H1 (cell line): Measurements from ENCODE around the gene SP7. TPM values are rescaled to one million over a fixed set of nuclear protein-coding genes. Genes with fewer than 3 reads are reported as not detected.

ENCODE experiments used
- CTCF ChIA-PET: fragments of 300-600 bp; sonication (Branson Sonifier 250); formaldehyde crosslinking; loops from one replicate; lab custom pipeline; 2021; ENCODE audit not compliant: partially characterized antibody; lab: Charles Lee
- POLR2A ChIA-PET: fragments of 300-600 bp; sonication (Branson Sonifier 250); formaldehyde crosslinking; loops from one replicate; lab custom pipeline; 2021; ENCODE audit warnings: inconsistent platforms; ENCODE audit not compliant: partially characterized antibody; lab: Charles Lee
- DNase-seq, 2 experiments: peaks; one replicate each; pipeline versions ENCODE4 v3.0.0 to v3.0.0-alpha.2; 2010 to 2022; ENCODE audit warnings: low spot score in 2 of 2, low read depth in 1 of 2, mixed read lengths in 1 of 2
- FAIRE-seq: peaks from 2 replicates; lab custom pipeline; 2011; peaks lifted over from hg19 to GRCh38; lab: Jason Lieb, UNC
- H2AFZ ChIP-seq: 2 replicates; pipeline ENCODE4 v1.8.1; 2012; ENCODE audit warnings: low read length, inconsistent platforms
- H2AK5ac ChIP-seq: 2 replicates; pipeline ENCODE4 v1.6.1; 2013; ENCODE audit warnings: low read depth, low read length
- H2BK120ac ChIP-seq: replicated peaks from 2 replicates; pipeline ENCODE3; 2013; ENCODE audit warnings: low read depth, low read length, inconsistent platforms
- H2BK12ac ChIP-seq: 2 replicates; pipeline ENCODE4 v1.6.1; 2013; ENCODE audit warnings: low read depth, low read length
- H2BK15ac ChIP-seq: 2 replicates; pipeline ENCODE4 v1.6.1; 2013; ENCODE audit warnings: low read length
- H2BK20ac ChIP-seq: 2 replicates; pipeline ENCODE4 v1.6.1; 2013; ENCODE audit warnings: low read length
- H2BK5ac ChIP-seq: 2 replicates; pipeline ENCODE4 v1.6.1; 2013; ENCODE audit warnings: low read depth, low read length
- H3K14ac ChIP-seq: 2 replicates; pipeline ENCODE4 v1.6.1; 2013; ENCODE audit warnings: inconsistent platforms; ENCODE audit not compliant: insufficient read length
- H3K18ac ChIP-seq: 2 replicates; pipeline ENCODE4 v1.6.1; 2013; ENCODE audit warnings: low read length; ENCODE audit errors: extremely low read depth
- H3K23ac ChIP-seq: 2 replicates; pipeline ENCODE4 v1.6.1; 2013; ENCODE audit warnings: inconsistent platforms; ENCODE audit not compliant: insufficient read length
- H3K23me2 ChIP-seq: 2 replicates; pipeline ENCODE4 v1.6.1; 2013; ENCODE audit warnings: low read depth, low read length
- H3K27ac ChIP-seq: 2 replicates; pipeline ENCODE4 v1.6.1; 2011; ENCODE audit warnings: low read depth, low read length, inconsistent platforms
- H3K27me3 ChIP-seq, 4 experiments: replicated peaks in 1 of 4; 1 replicate in 1 of 4; 2 replicates in 3 of 4; pipeline versions ENCODE4 v1.6.1 to v1.8.1; 2011 to 2013; ENCODE audit warnings: low read length in 3 of 4, mild to moderate bottlenecking in 3 of 4, inconsistent platforms in 2 of 4, mixed read lengths in 2 of 4, moderate library complexity in 1 of 4; ENCODE audit not compliant: control insufficient read depth in 3 of 4, insufficient read depth in 3 of 4; ENCODE audit errors: extremely low read depth in 1 of 4
- H3K36me3 ChIP-seq, 4 experiments: 2 replicates each; pipeline versions ENCODE4 v1.6.1 to v1.8.1; 2011 to 2013; ENCODE audit warnings: mild to moderate bottlenecking in 4 of 4, low read length in 3 of 4, moderate library complexity in 2 of 4, control low read depth in 1 of 4, inconsistent platforms in 1 of 4; ENCODE audit not compliant: insufficient read depth in 4 of 4, control insufficient read depth in 2 of 4
- H3K4ac ChIP-seq: replicated peaks from 2 replicates; pipeline ENCODE3; 2013; ENCODE audit warnings: low read length, low read depth, mixed read lengths, inconsistent platforms; ENCODE audit not compliant: insufficient read length
- H3K4me1 ChIP-seq, 4 experiments: replicated peaks in 1 of 4; 1 replicate in 1 of 4; 2 replicates in 3 of 4; pipeline versions ENCODE4 v1.6.1 to v1.8.1; 2011 to 2013; ENCODE audit warnings: low read length in 3 of 4, inconsistent platforms in 2 of 4, mixed read lengths in 1 of 4; ENCODE audit not compliant: insufficient read depth in 4 of 4, control insufficient read depth in 3 of 4
- H3K4me2 ChIP-seq, 2 experiments: 2 replicates each; pipeline versions ENCODE4 v1.6.1 to v1.8.1; 2011 to 2013; ENCODE audit warnings: low read depth in 2 of 2, low read length in 2 of 2, control low read depth in 1 of 2, inconsistent platforms in 1 of 2, mild to moderate bottlenecking in 1 of 2; ENCODE audit not compliant: insufficient read depth in 1 of 2
- H3K4me3 ChIP-seq, 4 experiments: fragments of 200-600, 300-600 bp in 1 of 4; sonication (generic), shearing (Covaris generic), sonication (Bioruptor Twin) in 1 of 4; 2 replicates each; pipeline versions ENCODE4 v1.5.1 to v1.8.1; 2011 to 2016; ENCODE audit warnings: low read length in 4 of 4, low read depth in 3 of 4, control low read depth in 2 of 4, inconsistent platforms in 2 of 4, mild to moderate bottlenecking in 2 of 4, mixed read lengths in 1 of 4, moderate library complexity in 1 of 4; ENCODE audit not compliant: insufficient read depth in 2 of 4; ENCODE audit errors: extremely low read depth in 1 of 4
- H3K56ac ChIP-seq: replicated peaks from 2 replicates; pipeline ENCODE3; 2013; ENCODE audit warnings: low read depth, mild to moderate bottlenecking, mixed read lengths, low read length, inconsistent platforms; ENCODE audit not compliant: insufficient read length
- H3K79me1 ChIP-seq: 2 replicates; pipeline ENCODE4 v1.6.1; 2013; ENCODE audit warnings: low read depth, low read length, control low read depth
- H3K79me2 ChIP-seq, 2 experiments: 2 replicates each; pipeline versions ENCODE4 v1.6.1 to v1.8.1; 2012 to 2013; ENCODE audit warnings: low read length in 2 of 2, mild to moderate bottlenecking in 2 of 2, inconsistent platforms in 1 of 2; ENCODE audit not compliant: insufficient read depth in 2 of 2, control insufficient read depth in 1 of 2
- H3K9ac ChIP-seq, 4 experiments: replicated peaks in 1 of 4; 1 replicate in 1 of 4; 2 replicates in 3 of 4; pipeline versions ENCODE4 v1.6.1 to v1.8.1; 2011 to 2013; ENCODE audit warnings: low read depth in 3 of 4, low read length in 3 of 4, control low read depth in 2 of 4, mild to moderate bottlenecking in 2 of 4, moderate library complexity in 2 of 4, inconsistent platforms in 1 of 4; ENCODE audit errors: extremely low read depth in 1 of 4
- H3K9me3 ChIP-seq, 2 experiments: 2 replicates each; pipeline versions ENCODE4 v1.6.1 to v1.8.1; 2012 to 2013; ENCODE audit warnings: mild to moderate bottlenecking in 2 of 2, moderate library complexity in 2 of 2, control low read depth in 1 of 2, inconsistent platforms in 1 of 2, low read depth in 1 of 2, low read length in 1 of 2, mixed read lengths in 1 of 2; ENCODE audit not compliant: insufficient read depth in 2 of 2
- H4K20me1 ChIP-seq, 2 experiments: replicated peaks in 1 of 2; 2 replicates each; pipeline versions ENCODE3 to v1.8.1; 2011 to 2013; ENCODE audit warnings: inconsistent platforms in 2 of 2, low read length in 2 of 2, mild to moderate bottlenecking in 1 of 2; ENCODE audit not compliant: insufficient read depth in 2 of 2, control insufficient read depth in 1 of 2
- H4K5ac ChIP-seq: 2 replicates; pipeline ENCODE4 v1.6.1; 2013; ENCODE audit warnings: low read length, low read depth, mixed read lengths, inconsistent platforms; ENCODE audit not compliant: insufficient read length
- H4K8ac ChIP-seq: 2 replicates; pipeline ENCODE4 v1.8.0; 2013; ENCODE audit warnings: mild to moderate bottlenecking, moderate library complexity, low read length, inconsistent platforms; ENCODE audit not compliant: insufficient read depth; ENCODE audit errors: extremely low read depth
- H4K91ac ChIP-seq: replicated peaks from 2 replicates; pipeline ENCODE3; 2013; ENCODE audit warnings: low read length, mixed read lengths, inconsistent platforms; ENCODE audit not compliant: insufficient read length
- ASH2L ChIP-seq: fragments of 200-600, 300-600 bp; sonication (generic); IDR thresholded peaks from one replicate; pipeline ENCODE4 v1.7.1; 2017; ENCODE audit warnings: low read length
- WGBS, 2 experiments: shearing (Covaris generic) in 1 of 2; methylation state at CpG; one replicate each; pipeline versions ENCODE4 v1.1.6 to v1.1.7; 2013 to 2015; ENCODE audit warnings: low lambda C conversion rate in 2 of 2, mixed read lengths in 2 of 2, inconsistent platforms in 1 of 2, low coverage in 1 of 2, missing lambda C conversion rate in 1 of 2; ENCODE audit not compliant: insufficient replicate concordance in 2 of 2, insufficient coverage in 1 of 2, insufficient read length in 1 of 2; ENCODE audit errors: extremely low coverage in 1 of 2, missing lambda C conversion rate in 1 of 2; 5-methylcytosine and 5-hydroxymethylcytosine counted together
- polyA plus RNA-seq, 7 experiments: library from polyadenylated mRNA; depleted of rRNA in 3 of 7; stranded (reverse) in 5 of 7; unstranded in 2 of 7; fragments of >200 nt in 5 of 7; fragments of 200-250 nt in 2 of 7; gene quantifications; 1 replicate in 5 of 7; 2 replicates in 1 of 7; 4 replicates in 1 of 7; pipeline versions ENCODE4 v1.2.1 to v1.2.3, GENCODE V29; 2011 to 2013; ENCODE audit warnings: missing spikeins in 2 of 7, mixed read lengths in 2 of 7
- total RNA-seq: library from RNA; stranded (reverse); fragmentation: NEBNext Ultra II Directional; extraction: Animal tissue kit (Norgen Biotek cat#: 25700); gene quantifications from 2 replicates; pipeline ENCODE4 v1.2.1, GENCODE V29; 2021

SP7 gene
- total and polyA plus RNA-seq, 2 of the 8 experiments (the other 6 are each of a cell fraction or from before 2014, with no cell fraction given), result 0.12 to 0.13 TPM

GRCh38 chr12:53330671-53331070 is 5.5 kb downstream of the SP7 start:
- no peaks in the 10 kb centered on the region for H3K79me2 ChIP-seq
- H2BK12ac ChIP-seq, result no peak overlapping the region
- peaks cover 0 to 11% (median 7%) of the 10 kb centered on the region in 4 experiments; a peak in 5 of 7 replicates for H3K4me1 ChIP-seq
- peaks cover 4% of the 10 kb centered on the region; the same call in 1 of the 2 replicates for H3K23me2 ChIP-seq
- H3K79me1 ChIP-seq, result no peaks in the 10 kb centered on the region
- no peak overlapping the region for H4K91ac ChIP-seq
- no peak overlapping the region for H3K4me2 ChIP-seq
- 78% methylated on average over 5 of the region's 5 CpGs; no CpG with 5 or more reads in 1 of the 2 experiments for WGBS, 2 experiments
- H3K9me3 ChIP-seq, result no peaks in the 10 kb centered on the region
- no peaks in the 10 kb centered on the region for H3K36me3 ChIP-seq
- ChIA-PET POLR2A (interaction anchor here (0.6 to 2.5 kb wide), 5 partner anchors 10 to 150 kb away, joined by 3 to 8 read pairs (median 3); partner anchors contain the start of gene AAAS), CTCF (interaction anchor here (0.6 to 21.2 kb wide), 5 partner anchors 9 to 1304 kb away, joined by 3 to 381 read pairs (median 3); partner anchors contain the start of gene AAAS)
- FAIRE-seq (no peak), DNase-seq (no peak)
- H2AFZ ChIP-seq, result no peak overlapping the region
- H3K9ac ChIP-seq, result no peak overlapping the region
- no peak overlapping the region for H3K4ac ChIP-seq
- H3K56ac ChIP-seq, result no peak overlapping the region
- no peak overlapping the region for H2BK5ac ChIP-seq
- 0 out of 2 replicates have a peak overlapping the region, but pooled peaks have one; percentile 81 for H2BK15ac ChIP-seq
- H3K27me3 ChIP-seq, result peaks cover 13 to 34% (median 31%) of the 10 kb centered on the region in 4 experiments
- no peak overlapping the region for H4K8ac ChIP-seq
- no peak overlapping the region for H3K14ac ChIP-seq
- H2BK120ac ChIP-seq, result no peak overlapping the region
- H3K23ac ChIP-seq, result no peak overlapping the region
- no peak overlapping the region for H4K5ac ChIP-seq
- peak overlapping the region; percentile 75; the same call in 1 of the 2 replicates for H2AK5ac ChIP-seq
- H3K18ac ChIP-seq, result no peak overlapping the region
- peaks cover 0 to 2% of the 10 kb centered on the region in 2 experiments for H4K20me1 ChIP-seq
- H3K4me3 ChIP-seq, result no peak overlapping the region
- no peak for TF ChIP-seq ASH2L
- H3K27ac ChIP-seq, result no peak overlapping the region
- H2BK20ac ChIP-seq, result no peak overlapping the region
